H1 (cell line): ENCODE results near the gene NOS1AP. TPM values are rescaled to one million over a fixed set of nuclear protein-coding genes. Genes with fewer than 3 reads are reported as not detected.

Experiments used
- CTCF ChIA-PET: fragments of 300-600 bp; sonication (Branson Sonifier 250); formaldehyde crosslinking; loops from one replicate; lab custom pipeline; 2021; ENCODE audit not compliant: partially characterized antibody; lab: Charles Lee
- POLR2A ChIA-PET: fragments of 300-600 bp; sonication (Branson Sonifier 250); formaldehyde crosslinking; loops from one replicate; lab custom pipeline; 2021; ENCODE audit warnings: inconsistent platforms; ENCODE audit not compliant: partially characterized antibody; lab: Charles Lee
- DNase-seq, 2 experiments: peaks; one replicate each; pipeline versions ENCODE4 v3.0.0 to v3.0.0-alpha.2; 2010 to 2022; ENCODE audit warnings: low spot score in 2 of 2, low read depth in 1 of 2, mixed read lengths in 1 of 2
- FAIRE-seq: peaks from 2 replicates; lab custom pipeline; 2011; peaks lifted over from hg19 to GRCh38; lab: Jason Lieb, UNC
- H2AFZ ChIP-seq: 2 replicates; pipeline ENCODE4 v1.8.1; 2012; ENCODE audit warnings: low read length, inconsistent platforms
- H2AK5ac ChIP-seq: 2 replicates; pipeline ENCODE4 v1.6.1; 2013; ENCODE audit warnings: low read depth, low read length
- H2BK120ac ChIP-seq: replicated peaks from 2 replicates; pipeline ENCODE3; 2013; ENCODE audit warnings: low read depth, low read length, inconsistent platforms
- H2BK12ac ChIP-seq: 2 replicates; pipeline ENCODE4 v1.6.1; 2013; ENCODE audit warnings: low read depth, low read length
- H2BK15ac ChIP-seq: 2 replicates; pipeline ENCODE4 v1.6.1; 2013; ENCODE audit warnings: low read length
- H2BK20ac ChIP-seq: 2 replicates; pipeline ENCODE4 v1.6.1; 2013; ENCODE audit warnings: low read length
- H2BK5ac ChIP-seq: 2 replicates; pipeline ENCODE4 v1.6.1; 2013; ENCODE audit warnings: low read depth, low read length
- H3K14ac ChIP-seq: 2 replicates; pipeline ENCODE4 v1.6.1; 2013; ENCODE audit warnings: inconsistent platforms; ENCODE audit not compliant: insufficient read length
- H3K18ac ChIP-seq: 2 replicates; pipeline ENCODE4 v1.6.1; 2013; ENCODE audit warnings: low read length; ENCODE audit errors: extremely low read depth
- H3K23ac ChIP-seq: 2 replicates; pipeline ENCODE4 v1.6.1; 2013; ENCODE audit warnings: inconsistent platforms; ENCODE audit not compliant: insufficient read length
- H3K23me2 ChIP-seq: 2 replicates; pipeline ENCODE4 v1.6.1; 2013; ENCODE audit warnings: low read depth, low read length
- H3K27ac ChIP-seq: 2 replicates; pipeline ENCODE4 v1.6.1; 2011; ENCODE audit warnings: low read depth, low read length, inconsistent platforms
- H3K27me3 ChIP-seq, 4 experiments: replicated peaks in 1 of 4; 1 replicate in 1 of 4; 2 replicates in 3 of 4; pipeline versions ENCODE4 v1.6.1 to v1.8.1; 2011 to 2013; ENCODE audit warnings: low read length in 3 of 4, mild to moderate bottlenecking in 3 of 4, inconsistent platforms in 2 of 4, mixed read lengths in 2 of 4, moderate library complexity in 1 of 4; ENCODE audit not compliant: control insufficient read depth in 3 of 4, insufficient read depth in 3 of 4; ENCODE audit errors: extremely low read depth in 1 of 4
- H3K36me3 ChIP-seq, 4 experiments: 2 replicates each; pipeline versions ENCODE4 v1.6.1 to v1.8.1; 2011 to 2013; ENCODE audit warnings: mild to moderate bottlenecking in 4 of 4, low read length in 3 of 4, moderate library complexity in 2 of 4, control low read depth in 1 of 4, inconsistent platforms in 1 of 4; ENCODE audit not compliant: insufficient read depth in 4 of 4, control insufficient read depth in 2 of 4
- H3K4ac ChIP-seq: replicated peaks from 2 replicates; pipeline ENCODE3; 2013; ENCODE audit warnings: low read length, low read depth, mixed read lengths, inconsistent platforms; ENCODE audit not compliant: insufficient read length
- H3K4me1 ChIP-seq, 4 experiments: replicated peaks in 1 of 4; 1 replicate in 1 of 4; 2 replicates in 3 of 4; pipeline versions ENCODE4 v1.6.1 to v1.8.1; 2011 to 2013; ENCODE audit warnings: low read length in 3 of 4, inconsistent platforms in 2 of 4, mixed read lengths in 1 of 4; ENCODE audit not compliant: insufficient read depth in 4 of 4, control insufficient read depth in 3 of 4
- H3K4me2 ChIP-seq, 2 experiments: 2 replicates each; pipeline versions ENCODE4 v1.6.1 to v1.8.1; 2011 to 2013; ENCODE audit warnings: low read depth in 2 of 2, low read length in 2 of 2, control low read depth in 1 of 2, inconsistent platforms in 1 of 2, mild to moderate bottlenecking in 1 of 2; ENCODE audit not compliant: insufficient read depth in 1 of 2
- H3K4me3 ChIP-seq, 4 experiments: fragments of 200-600, 300-600 bp in 1 of 4; sonication (generic), shearing (Covaris generic), sonication (Bioruptor Twin) in 1 of 4; 2 replicates each; pipeline versions ENCODE4 v1.5.1 to v1.8.1; 2011 to 2016; ENCODE audit warnings: low read length in 4 of 4, low read depth in 3 of 4, control low read depth in 2 of 4, inconsistent platforms in 2 of 4, mild to moderate bottlenecking in 2 of 4, mixed read lengths in 1 of 4, moderate library complexity in 1 of 4; ENCODE audit not compliant: insufficient read depth in 2 of 4; ENCODE audit errors: extremely low read depth in 1 of 4
- H3K56ac ChIP-seq: replicated peaks from 2 replicates; pipeline ENCODE3; 2013; ENCODE audit warnings: low read depth, mild to moderate bottlenecking, mixed read lengths, low read length, inconsistent platforms; ENCODE audit not compliant: insufficient read length
- H3K79me1 ChIP-seq: 2 replicates; pipeline ENCODE4 v1.6.1; 2013; ENCODE audit warnings: low read depth, low read length, control low read depth
- H3K79me2 ChIP-seq, 2 experiments: 2 replicates each; pipeline versions ENCODE4 v1.6.1 to v1.8.1; 2012 to 2013; ENCODE audit warnings: low read length in 2 of 2, mild to moderate bottlenecking in 2 of 2, inconsistent platforms in 1 of 2; ENCODE audit not compliant: insufficient read depth in 2 of 2, control insufficient read depth in 1 of 2
- H3K9ac ChIP-seq, 4 experiments: replicated peaks in 1 of 4; 1 replicate in 1 of 4; 2 replicates in 3 of 4; pipeline versions ENCODE4 v1.6.1 to v1.8.1; 2011 to 2013; ENCODE audit warnings: low read depth in 3 of 4, low read length in 3 of 4, control low read depth in 2 of 4, mild to moderate bottlenecking in 2 of 4, moderate library complexity in 2 of 4, inconsistent platforms in 1 of 4; ENCODE audit errors: extremely low read depth in 1 of 4
- H3K9me3 ChIP-seq, 2 experiments: 2 replicates each; pipeline versions ENCODE4 v1.6.1 to v1.8.1; 2012 to 2013; ENCODE audit warnings: mild to moderate bottlenecking in 2 of 2, moderate library complexity in 2 of 2, control low read depth in 1 of 2, inconsistent platforms in 1 of 2, low read depth in 1 of 2, low read length in 1 of 2, mixed read lengths in 1 of 2; ENCODE audit not compliant: insufficient read depth in 2 of 2
- H4K20me1 ChIP-seq, 2 experiments: replicated peaks in 1 of 2; 2 replicates each; pipeline versions ENCODE3 to v1.8.1; 2011 to 2013; ENCODE audit warnings: inconsistent platforms in 2 of 2, low read length in 2 of 2, mild to moderate bottlenecking in 1 of 2; ENCODE audit not compliant: insufficient read depth in 2 of 2, control insufficient read depth in 1 of 2
- H4K5ac ChIP-seq: 2 replicates; pipeline ENCODE4 v1.6.1; 2013; ENCODE audit warnings: low read length, low read depth, mixed read lengths, inconsistent platforms; ENCODE audit not compliant: insufficient read length
- H4K8ac ChIP-seq: 2 replicates; pipeline ENCODE4 v1.8.0; 2013; ENCODE audit warnings: mild to moderate bottlenecking, moderate library complexity, low read length, inconsistent platforms; ENCODE audit not compliant: insufficient read depth; ENCODE audit errors: extremely low read depth
- H4K91ac ChIP-seq: replicated peaks from 2 replicates; pipeline ENCODE3; 2013; ENCODE audit warnings: low read length, mixed read lengths, inconsistent platforms; ENCODE audit not compliant: insufficient read length
- BACH1 ChIP-seq: IDR thresholded peaks from 2 replicates; pipeline ENCODE4 v1.6.1; 2012; ENCODE audit warnings: low read length, improper control_type of control experiment
- CEBPB ChIP-seq: IDR thresholded peaks from 2 replicates; pipeline ENCODE4 v1.6.1; 2012; ENCODE audit warnings: low read depth, low read length
- CHD1 ChIP-seq: IDR thresholded peaks from 2 replicates; pipeline ENCODE4 v1.6.1; 2012; ENCODE audit warnings: low read depth, low read length, improper control_type of control experiment
- E2F6 ChIP-seq: IDR thresholded peaks from 2 replicates; pipeline ENCODE4 v1.6.1; 2012; ENCODE audit warnings: inconsistent platforms
- KDM1A ChIP-seq: fragments of 200-600, 300-600 bp; sonication (generic); IDR thresholded peaks from 2 replicates; pipeline ENCODE4 v1.7.1; 2016; ENCODE audit warnings: mild to moderate bottlenecking, low read length, borderline replicate concordance
- NANOG ChIP-seq: IDR thresholded peaks from 2 replicates; pipeline ENCODE4 v1.6.1; 2011; ENCODE audit warnings: low read length, low read depth, mild to moderate bottlenecking, inconsistent platforms; ENCODE audit not compliant: insufficient read depth, poor library complexity, severe bottlenecking
- RNF2 ChIP-seq: fragments of 200-900, 300-1000 bp; sonication (generic); IDR thresholded peaks from 2 replicates; pipeline ENCODE4 v1.7.1; 2016; ENCODE audit warnings: borderline replicate concordance, low read depth, mild to moderate bottlenecking, antibody characterized with exemption, low read length; ENCODE audit not compliant: poor library complexity, severe bottlenecking; ENCODE audit errors: missing control alignments
- TAF1 ChIP-seq: IDR thresholded peaks from 2 replicates; pipeline ENCODE4 v1.6.1; 2011; ENCODE audit warnings: mild to moderate bottlenecking, low read depth, low read length
- TAF7 ChIP-seq: optimal IDR thresholded peaks from 2 replicates; pipeline ENCODE3; 2011; ENCODE audit warnings: low read depth, mild to moderate bottlenecking, inconsistent platforms, low read length, moderate library complexity, borderline replicate concordance
- YY1 ChIP-seq: IDR thresholded peaks from 2 replicates; pipeline ENCODE4 v1.6.1; 2011; ENCODE audit warnings: low read depth, mild to moderate bottlenecking, low read length
- ZNF274 ChIP-seq: IDR thresholded peaks from 2 replicates; pipeline ENCODE4 v1.7.0; 2012; ENCODE audit warnings: low read length, borderline replicate concordance; ENCODE audit errors: extremely low read depth
- WGBS, 2 experiments: shearing (Covaris generic) in 1 of 2; methylation state at CpG; one replicate each; pipeline versions ENCODE4 v1.1.6 to v1.1.7; 2013 to 2015; ENCODE audit warnings: low lambda C conversion rate in 2 of 2, mixed read lengths in 2 of 2, inconsistent platforms in 1 of 2, low coverage in 1 of 2, missing lambda C conversion rate in 1 of 2; ENCODE audit not compliant: insufficient replicate concordance in 2 of 2, insufficient coverage in 1 of 2, insufficient read length in 1 of 2; ENCODE audit errors: extremely low coverage in 1 of 2, missing lambda C conversion rate in 1 of 2; 5-methylcytosine and 5-hydroxymethylcytosine counted together
- polyA plus RNA-seq, 7 experiments: library from polyadenylated mRNA; depleted of rRNA in 3 of 7; stranded (reverse) in 5 of 7; unstranded in 2 of 7; fragments of >200 nt in 5 of 7; fragments of 200-250 nt in 2 of 7; gene quantifications; 1 replicate in 5 of 7; 2 replicates in 1 of 7; 4 replicates in 1 of 7; pipeline versions ENCODE4 v1.2.1 to v1.2.3, GENCODE V29; 2011 to 2013; ENCODE audit warnings: missing spikeins in 2 of 7, mixed read lengths in 2 of 7
- total RNA-seq: library from RNA; stranded (reverse); fragmentation: NEBNext Ultra II Directional; extraction: Animal tissue kit (Norgen Biotek cat#: 25700); gene quantifications from 2 replicates; pipeline ENCODE4 v1.2.1, GENCODE V29; 2021

Gene NOS1AP
- total and polyA plus RNA-seq, 2 of the 8 experiments (the other 6 are each of a cell fraction or from before 2014, with no cell fraction given) = 2.4 to 12.1 TPM

GRCh38 chr1:162029157-162029556, 40.3 kb upstream of the NOS1AP start:
- ChIA-PET POLR2A (no interaction called here), CTCF (no interaction called here)
- Histone ChIP-seq H3K4me2 (no peak overlapping the region), H3K4me3 (no peak overlapping the region), H3K14ac (no peak overlapping the region), H3K27ac (no peak overlapping the region), H2BK15ac (no peak overlapping the region), H3K4ac (no peak overlapping the region), H2BK120ac (no peak overlapping the region), H3K79me1 (no peaks in the 10 kb centered on the region), H3K23ac (no peak overlapping the region), H2AK5ac (no peak overlapping the region), H3K27me3 (peaks cover 1 to 16% (median 11%) of the 10 kb centered on the region in 4 experiments), H4K20me1 (no peaks in the 10 kb centered on the region), H3K36me3 (no peaks in the 10 kb centered on the region), H4K91ac (no peak overlapping the region), H3K9me3 (no peaks in the 10 kb centered on the region), H4K8ac (no peak overlapping the region; the same call in 1 of the 2 replicates), H4K5ac (no peak overlapping the region), H3K23me2 (peaks cover 3% of the 10 kb centered on the region; the same call in 1 of the 2 replicates), H2BK5ac (no peak overlapping the region), H2AFZ (0 out of 2 replicates have a peak overlapping the region, but pooled peaks have one; percentile 46), H2BK12ac (no peak overlapping the region), H3K18ac (no peak overlapping the region), H3K79me2 (no peaks in the 10 kb centered on the region), H3K9ac (no peak overlapping the region), H3K56ac (no peak overlapping the region), H3K4me1 (no peaks in the 10 kb centered on the region), H2BK20ac (no peak overlapping the region)
- FAIRE-seq = no peak
- DNase-seq = no peak
- WGBS, 2 experiments = 92% methylated on average over 4 of the region's 4 CpGs; no CpG with 5 or more reads in 1 of the 2 experiments
- no peak for TF ChIP-seq TAF1
- no peak for TF ChIP-seq CHD1
- no peak for TF ChIP-seq RNF2
- no peak for TF ChIP-seq E2F6
- no peak for TF ChIP-seq YY1
- TF ChIP-seq ZNF274 = no peak
- TF ChIP-seq NANOG = no peak
- TF ChIP-seq KDM1A = no peak
- no peak for TF ChIP-seq TAF7
- no peak for TF ChIP-seq CEBPB
- TF ChIP-seq BACH1 = no peak
